K562 (cell line): ENCODE measurements around the gene LCN1. TPM values are rescaled to one million over a fixed set of nuclear protein-coding genes. Genes with fewer than 3 reads are reported as not detected.
A peak's percentile ranks its signal among the peaks of the same experiment; 100 is the strongest.

Experiments
- ATAC-seq: fragments of 200-7000 bp; cut with Tn5 transposase; 3 replicates; pipeline ENCODE4 v1.9.1; 2020; ENCODE audit warnings: moderate library complexity
- BruUV-seq: library from RNA; stranded (reverse); fragments of 400-500 nt; replicated peaks from 2 replicates; lab custom pipeline; 2021; lab: Mats Ljungman, UMichigan
- CTCF ChIA-PET: fragments of 300-600 bp; formaldehyde crosslinking; extraction: SDS; loops from one replicate; lab custom pipeline; 2021; ENCODE audit warnings: low intra/inter-chr PET ratio; lab: Yijun Ruan, JAX
- POLR2A ChIA-PET: fragments of 300-600, 350-650 bp; sonication (Branson Sonifier 250); formaldehyde crosslinking; extraction: SDS; loops from one replicate; lab custom pipeline; 2021; ENCODE audit warnings: antibody characterized with exemption, inconsistent platforms; lab: Yijun Ruan, JAX
- DNase-seq, 4 experiments: peaks; one replicate each; pipeline versions ENCODE4 v3.0.0 to v3.0.0-alpha.2; 2011 to 2018; ENCODE audit warnings: low spot score in 3 of 4, mixed read lengths in 3 of 4; ENCODE audit errors: extremely low read depth in 1 of 4
- FAIRE-seq: peaks from 2 replicates; lab custom pipeline; 2011; peaks lifted over from hg19 to GRCh38; lab: Jason Lieb, UNC
- H2AFZ ChIP-seq: 2 replicates; pipeline ENCODE4 v1.6.0; 2011; ENCODE audit warnings: low read depth, low read length, control low read depth, inconsistent platforms
- H3K27ac ChIP-seq: fragments of 200-600 bp; 3 replicates; pipeline ENCODE4 v1.8.0; 2011; ENCODE audit warnings: low read depth, mild to moderate bottlenecking, control low read depth, inconsistent platforms, low read length, moderate library complexity, mixed read lengths; ENCODE audit errors: extremely low read depth
- H3K27me3 ChIP-seq, 2 experiments: fragments of 300-600 bp in 1 of 2; 2 replicates in 1 of 2; 3 replicates in 1 of 2; pipeline versions ENCODE4 v1.6.0 to v1.8.0; 2011; ENCODE audit warnings: inconsistent platforms in 2 of 2, low read length in 2 of 2, mild to moderate bottlenecking in 1 of 2, mixed read lengths in 1 of 2, moderate library complexity in 1 of 2; ENCODE audit not compliant: control insufficient read depth in 2 of 2, insufficient read depth in 2 of 2
- H3K36me3 ChIP-seq: fragments of 300-600 bp; 3 replicates; pipeline ENCODE4 v1.8.0; 2011; ENCODE audit warnings: mild to moderate bottlenecking, low read length, inconsistent platforms; ENCODE audit not compliant: control insufficient read depth, insufficient read depth
- H3K4me1 ChIP-seq, 2 experiments: fragments of 200-600 bp in 1 of 2; replicated peaks in 1 of 2; 2 replicates in 1 of 2; 3 replicates in 1 of 2; pipeline versions ENCODE4 v1.5.1 to v1.8.0; 2011; ENCODE audit warnings: inconsistent platforms in 2 of 2, low read length in 2 of 2, mild to moderate bottlenecking in 1 of 2, mixed read lengths in 1 of 2, moderate library complexity in 1 of 2; ENCODE audit not compliant: control insufficient read depth in 2 of 2, insufficient read depth in 2 of 2
- H3K4me2 ChIP-seq: 2 replicates; pipeline ENCODE4 v1.6.1; 2011; ENCODE audit warnings: low read length, control low read depth, inconsistent platforms, mixed read lengths; ENCODE audit not compliant: insufficient read depth
- H3K4me3 ChIP-seq: fragments of 200-600 bp; sonication (generic), shearing (Covaris generic); 2 replicates; pipeline ENCODE4 v1.5.1; 2016; ENCODE audit warnings: control low read depth, inconsistent platforms
- H3K79me2 ChIP-seq: fragments of 200-600 bp; 3 replicates; pipeline ENCODE4 v1.8.0; 2011; ENCODE audit warnings: low read length, inconsistent platforms; ENCODE audit not compliant: control insufficient read depth, insufficient read depth
- H3K9ac ChIP-seq, 2 experiments: 2 replicates each; pipeline versions ENCODE4 v1.6.0 to v1.6.1; 2011; ENCODE audit warnings: low read depth in 2 of 2, low read length in 2 of 2, control low read depth in 1 of 2, inconsistent platforms in 1 of 2, mild to moderate bottlenecking in 1 of 2, mixed read lengths in 1 of 2; ENCODE audit not compliant: insufficient read depth in 1 of 2
- H3K9me1 ChIP-seq: one replicate; pipeline ENCODE4 v1.6.0; 2011; ENCODE audit warnings: inconsistent platforms, mild to moderate bottlenecking, low read length, moderate library complexity; ENCODE audit not compliant: control insufficient read depth, insufficient read depth
- H3K9me3 ChIP-seq: replicated peaks from 2 replicates; pipeline ENCODE4 v1.5.1; 2011; ENCODE audit warnings: low read depth, low read length, inconsistent platforms; ENCODE audit not compliant: control insufficient read depth, insufficient read depth
- H4K20me1 ChIP-seq: replicated peaks from 2 replicates; pipeline ENCODE4 v1.6.1; 2011; ENCODE audit warnings: low read length, inconsistent platforms, mixed read lengths; ENCODE audit not compliant: control insufficient read depth, insufficient read depth
- BHLHE40 ChIP-seq: IDR thresholded peaks from 2 replicates; pipeline ENCODE4 v1.6.1; 2011; ENCODE audit warnings: low read length, improper control_type of control experiment
- JUN ChIP-seq, 2 experiments: sonication (generic) in 1 of 2; formaldehyde crosslinking in 1 of 2; IDR thresholded peaks; 2 replicates each; pipeline versions ENCODE4 v1.6.1 to v1.8.0; 2012 to 2022; ENCODE audit warnings: borderline replicate concordance in 2 of 2, mild to moderate bottlenecking in 2 of 2, improper control_type of control experiment in 1 of 2, low read depth in 1 of 2, low read length in 1 of 2, missing genetic modification reagents in 1 of 2
- JUND ChIP-seq, 2 experiments: IDR thresholded peaks; 2 replicates in 1 of 2; 3 replicates in 1 of 2; pipeline ENCODE4 v1.6.1; 2011; ENCODE audit warnings: borderline replicate concordance in 2 of 2, low read depth in 2 of 2, low read length in 2 of 2, improper control_type of control experiment in 1 of 2, missing biosample characterization in 1 of 2, missing genetic modification characterization in 1 of 2, missing genetic modification reagents in 1 of 2
- NFATC3 ChIP-seq: fragments of 450-650 bp; IDR thresholded peaks from 2 replicates; pipeline ENCODE4 v1.6.1; 2017; ENCODE audit warnings: mild to moderate bottlenecking
- NR2C1 ChIP-seq, 2 experiments: fragments of 450-650 bp; IDR thresholded peaks; 2 replicates each; pipeline ENCODE4 v1.6.1; 2017; ENCODE audit warnings: mild to moderate bottlenecking in 2 of 2, antibody characterized with exemption in 1 of 2, inconsistent platforms in 1 of 2, missing compliant biosample characterization in 1 of 2, missing genetic modification characterization in 1 of 2
- PKNOX1 ChIP-seq: fragments of 450-650 bp; IDR thresholded peaks from 2 replicates; pipeline ENCODE4 v1.6.1; 2016
- THAP12 ChIP-seq: fragments of 250-450 bp; sonication (Bioruptor Pico); IDR thresholded peaks from 2 replicates; pipeline ENCODE4 v1.9.0; 2021; ENCODE audit warnings: mild to moderate bottlenecking, inconsistent platforms
- WGBS: fragments of 100-300 bp; shearing (Covaris generic); methylation state at CpG from one replicate; pipeline ENCODE4 v1.1.6; 2016; ENCODE audit warnings: low coverage, mixed read lengths; ENCODE audit not compliant: insufficient coverage; ENCODE audit errors: missing lambda C conversion rate; 5-methylcytosine and 5-hydroxymethylcytosine counted together
- in situ Hi-C: fragments of 300-500 bp; cut with MboI; formaldehyde crosslinking; loops from 4 replicates; pipeline ENCODE4 v1.15.0; 2018; ENCODE audit warnings: inconsistent platforms, mixed read lengths
- intact Hi-C: fragments of 100-400 bp; cut with micrococcal nuclease; formaldehyde crosslinking; loops from 2 replicates; pipeline ENCODE4 v1.14.2; 2022
- polyA plus RNA-seq, 8 experiments: library from polyadenylated mRNA; depleted of rRNA in 4 of 8; stranded (reverse) in 5 of 8; unstranded in 3 of 8; fragments of >200 nt; fragmentation: Nextera tagmentation in 2 of 8; fragmentation: Illumina TruSeq in 1 of 8; extraction: Ambion mirVana in 2 of 8; extraction: Trizol in 1 of 8; gene quantifications; 2 replicates each; pipeline versions ENCODE4 v1.2.1 to v1.2.3, GENCODE V29; 2011 to 2014; ENCODE audit warnings: inconsistent platforms in 1 of 8, missing spikeins in 1 of 8
- total RNA-seq, 7 experiments: library from RNA; depleted of rRNA in 6 of 7; stranded (reverse); fragments of >200 nt in 6 of 7; fragmentation: Illumina TruSeq in 2 of 7; extraction: Trizol in 2 of 7; gene quantifications; 2 replicates each; pipeline versions ENCODE4 v1.2.1 to v1.2.3, GENCODE V29; 2011 to 2021; ENCODE audit warnings: low replicate concordance in 1 of 7

Gene LCN1
- total and polyA plus RNA-seq, 9 of the 15 experiments (the other 6 are each of a cell fraction or from before 2014, with no cell fraction given): not detected

GRCh38 chr9:135523521-135524129, 2.4 kb downstream of the LCN1 start:
- Histone ChIP-seq H4K20me1 (no peaks in the 10 kb centered on the region), H3K27me3 (no peaks in the 10 kb centered on the region), H3K27ac (no peak overlapping the region), H3K4me3 (no peak overlapping the region), H3K9me3 (no peaks in the 10 kb centered on the region), H2AFZ (no peak overlapping the region), H3K36me3 (no peaks in the 10 kb centered on the region), H3K4me1 (peaks cover 9 to 39% of the 10 kb centered on the region in 2 experiments; a peak in 3 of 5 replicates), H3K9ac (no peak overlapping the region), H3K9me1 (no peaks in the 10 kb centered on the region), H3K4me2 (no peak overlapping the region), H3K79me2 (no peaks in the 10 kb centered on the region)
- BruUV-seq: no TSS peak
- intact Hi-C loops: no loop called here
- no peak for TF ChIP-seq NFATC3
- TF ChIP-seq BHLHE40: peak; percentile 54
- FAIRE-seq (no peak), ATAC-seq (no peak), DNase-seq (peak in 1 of 4 experiments; percentile 29)
- 34% methylated on average over 19 of the region's 21 CpGs for WGBS
- ChIA-PET POLR2A (interaction anchor here (0.6 kb wide), 2 partner anchors 184 kb away, joined by 3 read pairs; no protein-coding TSS in a partner anchor), CTCF (no interaction called here)
- in situ Hi-C loops: no loop called here

GRCh38 chr9:135524130-135524861, 3.1 kb downstream of the LCN1 start:
- in situ Hi-C loops (no loop called here), intact Hi-C loops (no loop called here)
- Histone ChIP-seq H3K27me3 (no peaks in the 10 kb centered on the region), H3K9me3 (no peaks in the 10 kb centered on the region), H4K20me1 (no peaks in the 10 kb centered on the region), H3K79me2 (no peaks in the 10 kb centered on the region), H2AFZ (no peak overlapping the region), H3K4me1 (peaks cover 9 to 39% of the 10 kb centered on the region in 2 experiments; a peak in 3 of 5 replicates), H3K4me3 (no peak overlapping the region), H3K9me1 (no peaks in the 10 kb centered on the region), H3K4me2 (no peak overlapping the region), H3K9ac (no peak overlapping the region), H3K36me3 (no peaks in the 10 kb centered on the region), H3K27ac (no peak overlapping the region)
- ATAC-seq (peak; percentile 52; the same call in 2 of the 3 replicates), FAIRE-seq (peak; percentile 61), DNase-seq (peak in 1 of 4 experiments; percentile 26)
- BruUV-seq: no TSS peak
- 11% methylated on average over 23 of the region's 27 CpGs for WGBS
- POLR2A ChIA-PET: interaction anchor here (0.6 kb wide), 1 partner anchor 184 kb away, joined by 3 read pairs; no protein-coding TSS in a partner anchor
- CTCF ChIA-PET: no interaction called here
- TF ChIP-seq JUN (IDR thresholded peaks at IDR 0.05; ENCODE audit: borderline replicate concordance, low read depth, low read length): peak; percentile 62; the same call in 1 of the 2 replicates
- TF ChIP-seq JUN (CRISPR knock-in tag; IDR thresholded peaks at IDR 0.05; ENCODE audit: borderline replicate concordance): no peak
- TF ChIP-seq JUND (IDR thresholded peaks at IDR 0.05; ENCODE audit: borderline replicate concordance, low read depth, low read length): peak; percentile 85
- peak; percentile 68; the same call in 1 of the 3 replicates for TF ChIP-seq JUND (tag; IDR thresholded peaks at IDR 0.05; ENCODE audit: borderline replicate concordance, low read depth, low read length)
- peak; percentile 65 for TF ChIP-seq NR2C1 (IDR thresholded peaks at IDR 0.05)
- peak; percentile 66 for TF ChIP-seq NR2C1 (tag; IDR thresholded peaks at IDR 0.05)
- no peak for TF ChIP-seq PKNOX1
- TF ChIP-seq THAP12 (CRISPR knock-in tag): no peak
